ENCODE data around the gene KRTAP10-3.

The KRTAP10-3 gene

DNA sequence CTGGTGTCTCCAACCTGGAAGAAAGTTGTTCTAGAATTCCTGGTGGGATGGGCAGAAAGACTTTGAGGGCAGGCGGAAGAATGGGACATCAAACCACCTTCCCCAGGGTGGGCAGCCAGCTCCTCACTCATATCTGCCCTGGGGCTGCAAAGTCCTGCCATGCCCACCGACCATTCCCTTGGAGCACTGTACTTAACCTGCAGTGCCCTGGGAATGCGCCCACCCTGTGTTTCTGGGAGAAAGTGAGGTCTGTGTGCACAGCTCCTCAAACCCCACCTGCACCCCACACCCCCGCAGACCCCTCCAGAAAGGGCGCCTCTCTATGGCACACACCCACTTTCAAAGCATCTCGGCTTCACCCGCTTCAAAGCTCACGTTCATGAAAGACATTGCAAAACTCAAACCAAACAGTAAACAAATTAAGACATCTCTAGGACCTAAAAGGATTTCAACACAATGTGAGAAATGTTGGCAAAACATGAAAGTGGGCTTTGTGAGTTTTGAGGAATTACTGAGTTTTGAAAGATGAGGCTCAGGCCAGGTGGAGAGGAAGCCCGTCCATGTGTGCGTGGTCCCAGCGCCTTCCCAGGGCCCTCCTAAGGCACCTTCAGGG is 43.7 kb downstream of the KRTAP10-3 start:
- FAIRE-seq, result no peak

DNA sequence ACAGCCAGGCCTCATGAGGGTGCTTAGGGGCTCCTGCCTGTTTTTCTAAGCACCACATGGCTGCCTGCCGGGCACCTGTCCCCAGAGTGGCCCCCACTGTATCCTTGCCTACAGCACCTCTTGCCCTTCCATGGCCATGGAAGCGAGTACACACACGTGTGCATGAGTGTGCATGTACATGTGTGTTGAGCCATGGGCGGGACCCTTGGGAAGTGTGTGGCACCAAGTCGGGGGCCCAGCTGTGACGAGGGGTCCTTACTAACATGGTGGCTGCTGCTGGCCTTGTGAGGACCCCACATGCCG is 44.4 kb downstream of the KRTAP10-3 start:
- FAIRE-seq, result no peak

DNA sequence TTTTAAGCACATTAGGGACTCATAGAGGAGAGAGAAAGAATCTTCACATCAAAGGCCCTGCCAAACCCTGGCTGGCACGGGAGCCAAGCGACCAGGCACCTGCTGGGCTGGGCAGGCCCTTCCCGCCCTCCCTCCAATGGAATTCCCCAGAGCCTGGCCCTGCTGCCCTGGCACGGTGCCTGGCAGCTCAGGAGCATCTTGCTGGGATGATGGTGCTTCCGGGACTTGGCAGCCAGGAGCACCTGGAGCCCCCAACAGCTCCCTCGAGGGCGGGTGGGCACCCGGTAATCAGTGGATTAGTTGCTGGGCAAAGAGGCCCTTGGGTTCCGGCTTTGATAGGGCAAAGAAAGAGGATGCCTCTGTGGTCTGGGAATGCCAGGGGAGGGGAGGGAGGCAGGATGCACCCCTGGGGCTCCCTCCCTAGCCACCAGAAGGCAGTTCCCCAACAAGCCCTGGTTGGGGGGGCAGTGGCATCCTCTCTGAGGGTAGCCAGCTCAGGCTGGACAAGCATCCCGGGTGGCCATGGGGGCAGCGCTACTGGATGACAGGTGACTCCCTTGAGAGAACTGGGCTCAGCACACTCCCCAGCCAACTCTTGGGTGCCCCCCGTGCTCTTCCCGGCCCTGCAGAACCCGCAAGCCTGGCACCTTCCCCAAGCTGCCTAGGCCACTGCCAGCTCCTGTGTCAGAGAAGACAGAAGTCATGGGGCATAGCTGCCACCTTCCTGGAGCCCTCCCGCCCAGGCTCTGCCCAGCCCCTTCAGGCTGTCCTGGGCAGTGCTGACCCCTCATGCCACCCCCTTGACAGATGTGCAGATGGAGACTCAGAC is 45.0 kb downstream of the KRTAP10-3 start:
- FAIRE-seq, result no peak

- FAIRE-seq, result no peak
These were observed 45.9 kb downstream of the KRTAP10-3 start for GRCh38 chr21:44512496-44513388.

DNA sequence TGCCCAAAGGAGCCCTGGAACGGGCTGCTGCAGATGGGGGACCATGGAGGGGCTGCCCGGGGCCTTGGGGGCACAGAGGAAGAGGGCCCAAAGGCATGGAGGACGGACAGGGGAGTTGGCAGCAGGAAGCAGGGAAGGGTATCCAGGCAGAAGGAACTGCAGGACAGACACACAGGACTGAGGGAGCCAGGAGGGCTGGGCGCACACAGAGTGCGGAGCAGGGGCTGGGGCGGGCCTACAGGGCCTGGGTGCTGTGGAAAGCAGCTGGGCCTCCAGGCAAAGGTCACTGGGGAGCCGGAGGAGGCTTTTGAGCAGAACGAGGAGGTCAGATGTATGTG is 46.7 kb downstream of the KRTAP10-3 start:
- FAIRE-seq, result no peak

DNA sequence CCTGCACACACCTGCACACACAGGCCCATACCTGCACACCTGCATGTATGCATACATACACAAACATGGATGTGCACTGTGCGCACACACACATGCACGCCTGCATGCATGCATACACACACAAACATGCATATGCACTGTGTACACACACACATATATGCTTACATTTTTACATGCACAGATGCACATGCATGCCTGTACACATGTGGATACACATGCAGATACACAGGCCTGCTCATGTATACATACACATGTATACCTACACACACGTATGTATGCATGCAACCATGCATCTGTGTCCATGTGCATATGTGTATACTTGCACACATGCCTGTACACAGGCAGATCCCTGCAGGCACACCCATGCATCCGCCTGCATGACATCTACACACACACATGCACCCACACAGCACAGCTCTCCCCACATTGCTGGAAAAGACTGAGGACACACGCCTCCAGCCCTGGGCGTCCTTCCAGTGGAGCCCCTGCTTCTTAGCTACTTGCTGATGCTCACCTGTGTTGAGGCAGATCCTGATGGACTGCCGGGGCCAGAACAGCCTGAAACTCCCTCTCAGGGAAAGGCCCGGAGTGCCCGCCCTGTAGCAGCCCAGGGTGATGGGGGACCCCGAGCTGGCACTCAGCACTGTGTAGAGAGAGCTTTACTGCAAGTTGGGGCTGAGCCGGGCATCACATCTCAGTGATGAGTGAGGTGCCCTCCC is 47.2 kb downstream of the KRTAP10-3 start:
- FAIRE-seq, result no peak

DNA sequence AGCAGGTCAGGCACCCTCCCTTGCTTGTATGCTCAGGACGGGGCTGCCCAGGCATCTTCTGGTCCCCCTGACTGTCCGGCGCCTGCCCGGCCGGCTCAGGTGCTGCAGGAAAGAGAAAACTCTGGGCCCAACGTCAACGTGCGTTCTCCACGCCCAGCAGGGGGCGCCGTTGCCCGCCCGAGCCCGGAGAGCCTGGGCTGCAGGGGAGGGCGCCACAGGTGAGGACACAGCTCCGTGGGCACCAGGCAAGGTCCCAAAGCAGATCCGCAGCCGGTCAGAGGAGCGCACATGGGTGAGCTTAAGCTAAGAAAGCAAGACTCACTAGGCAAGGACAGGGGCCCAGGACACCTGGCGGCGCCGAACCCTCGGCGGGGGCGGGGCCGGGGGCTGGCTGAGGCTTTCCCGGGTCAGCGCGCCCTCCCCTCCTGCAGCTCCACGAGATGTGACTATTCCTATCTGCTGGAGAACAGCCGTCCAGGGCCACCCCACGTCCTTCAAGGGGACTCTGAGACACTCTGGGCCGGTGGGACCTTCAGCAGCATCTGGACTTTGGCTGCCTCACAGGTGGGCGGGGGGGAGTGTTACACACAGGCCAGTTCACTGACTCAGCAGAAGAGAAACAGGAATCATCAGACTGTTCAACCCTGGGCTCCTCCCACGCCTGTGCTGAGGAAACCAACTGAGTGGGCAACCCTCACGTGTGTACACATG is 47.9 kb downstream of the KRTAP10-3 start:
- FAIRE-seq, result no peak

GRCh38 chr21:44510109-44510507 is 48.5 kb downstream of the KRTAP10-3 start:
- FAIRE-seq, result no peak

DNA sequence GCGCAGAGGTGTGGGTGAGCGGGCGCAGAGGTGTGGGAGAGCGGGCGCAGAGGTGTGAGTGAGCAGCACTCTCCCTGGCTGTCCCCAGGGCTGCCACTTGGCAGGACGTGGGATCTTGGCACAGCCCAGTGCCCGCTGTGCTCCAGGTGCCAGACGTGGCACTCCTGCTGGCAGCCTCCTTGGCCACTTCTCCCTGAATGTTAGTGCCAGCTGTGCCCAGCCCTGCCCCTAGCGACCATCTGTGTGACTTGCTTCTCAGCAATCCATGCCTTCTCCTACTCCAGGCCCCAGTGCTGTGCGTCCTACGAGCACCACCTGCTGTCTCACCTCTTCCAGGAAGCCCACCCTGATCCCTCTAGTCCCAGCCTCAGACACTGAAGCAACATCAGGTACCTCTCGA is 49.1 kb downstream of the KRTAP10-3 start:
- no peak for FAIRE-seq

GRCh38 chr21:44508711-44509445 is 49.7 kb downstream of the KRTAP10-3 start:
- FAIRE-seq, result no peak

GRCh38 chr21:44508426-44508710 is 50.2 kb downstream of the KRTAP10-3 start:
- no peak for FAIRE-seq

Measured in colon (tissue), 2 donors.